HEK293T (cell line): ENCODE measurements around the gene ADH6.

Experiments used
- ARNT ChIP-seq: fragments of 450-650 bp; IDR thresholded peaks from 2 replicates; pipeline ENCODE4 v1.6.1; 2017; ENCODE audit warnings: mild to moderate bottlenecking
- BHLHE40 ChIP-seq: fragments of 450-650 bp; IDR thresholded peaks from 2 replicates; pipeline ENCODE4 v1.6.1; 2016; ENCODE audit warnings: mild to moderate bottlenecking, moderate library complexity, borderline replicate concordance
- ELF4 ChIP-seq: fragments of 450-650 bp; IDR thresholded peaks from 2 replicates; pipeline ENCODE4 v1.6.1; 2017; ENCODE audit warnings: antibody characterized with exemption
- FOXM1 ChIP-seq: fragments of 450-650 bp; IDR thresholded peaks from 2 replicates; pipeline ENCODE4 v1.6.1; 2017; ENCODE audit warnings: mild to moderate bottlenecking, borderline replicate concordance
- L3MBTL2 ChIP-seq: fragments of 450-650 bp; conservative IDR thresholded peaks from 2 replicates; pipeline ENCODE4 v1.6.1; 2016; ENCODE audit warnings: mild to moderate bottlenecking
- LEF1 ChIP-seq: fragments of 450-650 bp; IDR thresholded peaks from 2 replicates; pipeline ENCODE4 v1.6.1; 2017; ENCODE audit warnings: mild to moderate bottlenecking, borderline replicate concordance
- NFRKB ChIP-seq: fragments of 450-650 bp; IDR thresholded peaks from 2 replicates; pipeline ENCODE4 v1.6.1; 2016; ENCODE audit warnings: mild to moderate bottlenecking, moderate library complexity
- SP1 ChIP-seq: fragments of 450-650 bp; IDR thresholded peaks from 2 replicates; pipeline ENCODE4 v1.6.1; 2017
- ZNF384 ChIP-seq: fragments of 450-650 bp; IDR thresholded peaks from 2 replicates; pipeline ENCODE4 v1.6.1; 2016

DNA sequence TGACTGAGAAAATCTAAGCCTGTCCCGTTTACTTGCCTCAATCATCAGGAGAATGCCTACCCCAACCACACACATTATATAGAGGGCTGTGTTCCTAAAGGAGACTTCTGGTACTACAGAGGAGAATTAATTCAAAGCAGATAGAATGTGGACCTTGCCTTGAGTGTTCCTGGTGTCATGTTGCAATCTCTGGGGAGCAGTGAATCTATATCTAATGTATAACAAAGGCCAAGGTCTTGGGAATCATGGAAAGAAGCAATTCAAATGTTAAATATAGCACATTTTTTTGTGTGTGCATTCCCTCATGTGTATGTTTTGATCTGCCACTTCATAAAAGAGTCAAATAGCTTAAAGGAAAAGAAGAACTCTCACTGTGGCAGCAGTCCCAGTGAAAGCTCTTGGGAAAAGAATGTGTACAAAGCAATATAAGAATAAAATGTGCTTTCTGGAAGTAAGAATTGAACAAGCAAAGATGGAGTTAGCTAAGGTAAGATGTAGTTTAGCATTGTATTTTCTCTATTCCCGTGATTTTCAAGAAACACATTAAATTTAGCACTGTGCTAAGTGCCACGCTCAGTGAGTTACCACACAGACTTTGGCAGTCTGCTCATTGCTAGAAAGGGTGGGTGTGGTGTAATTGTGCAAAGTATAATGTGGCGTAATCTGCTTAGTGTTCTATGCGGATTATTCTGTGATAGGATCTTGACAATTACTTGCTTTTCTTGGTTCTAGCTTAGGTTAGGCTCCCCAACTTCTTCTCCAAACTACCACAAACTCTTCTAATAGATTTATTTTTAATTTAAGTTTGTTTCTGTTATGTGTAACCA is 13.7 kb downstream of the ADH6 start:
- no peak for TF ChIP-seq SP1
- no peak for TF ChIP-seq BHLHE40
- no peak for TF ChIP-seq NFRKB
- no peak for TF ChIP-seq FOXM1
- no peak for TF ChIP-seq ZNF384
- TF ChIP-seq ARNT = no peak
- no peak for TF ChIP-seq LEF1
- TF ChIP-seq L3MBTL2 = no peak
- TF ChIP-seq ELF4 = no peak
